DOHH2 (cell line): ENCODE measurements around the gene TBL1XR1.

Experiments used
- EZH2phosphoT487 ChIP-seq: fragments of 200-600 bp; sonication (generic); IDR thresholded peaks from 2 replicates; pipeline ENCODE4 v1.6.1; 2017; ENCODE audit warnings: borderline replicate concordance, mild to moderate bottlenecking, antibody characterized with exemption, low read length, moderate library complexity, mixed read lengths
- TF ChIP-seq, protein P1 (sequence below): fragments of 200-600 bp; sonication (generic); IDR thresholded peaks from one replicate; pipeline ENCODE4 v1.5.1; 2014; ENCODE audit warnings: antibody characterized with exemption, mild to moderate bottlenecking, low read depth, low read length; ENCODE audit not compliant: poor library complexity, severe bottlenecking

DNA sequence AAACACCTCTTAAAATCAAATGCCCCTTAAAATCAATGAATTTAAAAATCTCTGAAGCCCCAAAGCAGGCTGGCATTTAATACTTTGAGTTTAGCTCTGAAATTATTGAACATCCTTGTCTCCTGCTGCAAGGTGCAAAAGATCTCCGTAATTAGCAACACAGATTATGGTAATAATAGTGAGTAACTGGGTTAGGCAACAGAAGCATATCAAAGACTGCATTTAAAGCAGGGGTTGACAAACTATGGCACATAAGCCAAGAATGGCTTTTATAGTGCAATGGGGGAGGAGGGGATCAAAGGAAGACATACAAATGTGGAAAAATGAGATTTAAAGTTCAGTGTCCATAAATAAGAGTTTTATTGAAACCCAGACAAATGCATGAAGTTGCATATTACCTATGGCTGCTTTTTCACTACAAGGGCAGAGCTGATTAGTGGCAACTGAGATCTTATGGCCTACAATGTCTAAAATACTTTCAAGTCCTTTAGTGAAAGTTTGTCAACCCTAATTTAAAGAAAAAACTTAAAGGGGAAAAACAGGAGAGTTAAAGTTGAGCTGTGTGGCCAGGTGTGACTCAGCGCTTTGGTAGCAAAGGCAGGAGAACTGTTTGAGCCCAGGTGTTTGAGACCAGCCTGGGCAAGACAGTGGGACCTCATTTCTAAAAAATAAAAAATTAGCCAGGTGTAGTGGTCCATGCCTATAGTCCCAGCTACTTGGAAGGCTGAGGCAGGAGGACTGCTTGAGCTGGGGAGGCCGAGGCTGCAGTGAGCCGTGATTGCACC lies 157.6 kb downstream of the TBL1XR1 start:
- TF ChIP-seq, protein P1, sequence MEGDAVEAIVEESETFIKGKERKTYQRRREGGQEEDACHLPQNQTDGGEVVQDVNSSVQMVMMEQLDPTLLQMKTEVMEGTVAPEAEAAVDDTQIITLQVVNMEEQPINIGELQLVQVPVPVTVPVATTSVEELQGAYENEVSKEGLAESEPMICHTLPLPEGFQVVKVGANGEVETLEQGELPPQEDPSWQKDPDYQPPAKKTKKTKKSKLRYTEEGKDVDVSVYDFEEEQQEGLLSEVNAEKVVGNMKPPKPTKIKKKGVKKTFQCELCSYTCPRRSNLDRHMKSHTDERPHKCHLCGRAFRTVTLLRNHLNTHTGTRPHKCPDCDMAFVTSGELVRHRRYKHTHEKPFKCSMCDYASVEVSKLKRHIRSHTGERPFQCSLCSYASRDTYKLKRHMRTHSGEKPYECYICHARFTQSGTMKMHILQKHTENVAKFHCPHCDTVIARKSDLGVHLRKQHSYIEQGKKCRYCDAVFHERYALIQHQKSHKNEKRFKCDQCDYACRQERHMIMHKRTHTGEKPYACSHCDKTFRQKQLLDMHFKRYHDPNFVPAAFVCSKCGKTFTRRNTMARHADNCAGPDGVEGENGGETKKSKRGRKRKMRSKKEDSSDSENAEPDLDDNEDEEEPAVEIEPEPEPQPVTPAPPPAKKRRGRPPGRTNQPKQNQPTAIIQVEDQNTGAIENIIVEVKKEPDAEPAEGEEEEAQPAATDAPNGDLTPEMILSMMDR = no peak
- TF ChIP-seq EZH2phosphoT487 = no peak
